ENCODE data around the gene BARD1.

- TF ChIP-seq CTCF (IDR thresholded peaks at IDR 0.05; ENCODE audit: low read depth, low read length) (no peak), EZH2phosphoT487 (IDR thresholded peaks at IDR 0.05; ENCODE audit: low read depth) (no peak)
These were observed 28.3 kb downstream of the BARD1 start for GRCh38 chr2:214781226-214781625.
